GM19240 (cell line): ENCODE measurements around the gene THSD4.

Source experiments
- DNase-seq: peaks from one replicate; pipeline ENCODE4 v3.0.0; 2011; ENCODE audit warnings: low spot score; ENCODE audit not compliant: insufficient read length

The THSD4 gene

DNA sequence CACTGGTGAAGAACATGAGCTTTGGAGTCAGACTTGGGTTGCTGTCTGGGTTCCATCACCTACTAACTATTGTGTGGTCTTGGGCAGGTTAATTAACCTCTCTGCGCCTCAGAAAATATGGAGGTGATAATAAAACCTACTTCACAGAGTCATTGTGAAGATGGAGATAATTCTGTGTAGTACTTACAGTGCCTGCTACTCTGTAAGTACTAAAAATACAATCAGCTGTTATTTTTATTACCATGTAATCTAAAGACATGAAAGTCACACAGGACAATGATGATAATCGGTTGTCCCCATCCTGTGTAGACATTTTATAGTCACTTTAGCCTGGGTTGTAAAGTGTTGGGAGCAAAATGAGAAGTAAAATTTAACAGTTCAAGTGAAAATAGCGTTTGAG is 334.1 kb downstream of the THSD4 start:
- no peak for DNase-seq

GRCh38 chr15:71449956-71450355 is 334.7 kb downstream of the THSD4 start:
- DNase-seq = no peak

DNA sequence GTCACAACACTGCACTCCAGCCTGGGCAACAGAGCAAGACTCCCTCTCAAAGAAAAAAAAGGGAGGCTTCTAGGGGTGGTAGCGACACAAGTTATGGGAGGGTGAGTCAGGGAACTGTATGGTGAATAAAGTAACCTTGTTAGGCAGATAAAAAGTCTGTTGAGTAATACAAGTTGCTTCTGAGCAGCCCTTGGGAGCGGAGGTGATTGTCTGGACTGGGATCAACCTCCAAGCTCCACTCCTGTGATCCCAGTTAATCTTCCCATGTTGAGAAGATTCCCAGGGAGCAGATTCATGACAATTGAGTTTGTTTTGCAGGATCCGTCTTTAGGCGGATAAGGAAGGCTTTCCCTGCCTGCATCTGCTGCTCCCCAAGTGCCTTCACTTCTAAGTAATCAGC is 335.9 kb downstream of the THSD4 start:
- no peak for DNase-seq

GRCh38 chr15:71452893-71453292 is 337.6 kb downstream of the THSD4 start:
- DNase-seq = no peak

GRCh38 chr15:71454462-71454996 is 339.3 kb downstream of the THSD4 start:
- DNase-seq = no peak

GRCh38 chr15:71455107-71455506 is 339.8 kb downstream of the THSD4 start:
- DNase-seq = no peak

GRCh38 chr15:71455878-71456277 is 340.6 kb downstream of the THSD4 start:
- DNase-seq = no peak

DNA sequence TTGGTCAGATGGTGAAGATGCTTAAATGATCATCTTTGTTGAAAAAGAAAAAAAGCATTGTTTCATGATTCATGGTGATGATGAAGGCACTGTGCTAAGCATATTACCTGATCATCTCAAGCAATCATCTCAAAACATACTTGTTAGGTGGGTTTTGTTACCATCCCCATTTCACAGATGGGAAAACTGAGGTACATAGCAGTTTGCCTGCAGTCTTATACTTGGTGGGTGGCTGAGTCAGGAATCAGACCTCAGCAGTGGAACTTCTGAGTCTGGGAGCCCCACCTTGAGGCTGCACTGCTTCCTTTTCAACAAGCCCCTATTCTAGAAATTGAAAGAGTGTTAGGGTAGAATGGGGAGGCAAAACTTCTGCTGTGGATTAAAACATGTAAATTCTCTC is 341.1 kb downstream of the THSD4 start:
- no peak for DNase-seq

GRCh38 chr15:71456811-71457210 is 341.5 kb downstream of the THSD4 start:
- no peak for DNase-seq

DNA sequence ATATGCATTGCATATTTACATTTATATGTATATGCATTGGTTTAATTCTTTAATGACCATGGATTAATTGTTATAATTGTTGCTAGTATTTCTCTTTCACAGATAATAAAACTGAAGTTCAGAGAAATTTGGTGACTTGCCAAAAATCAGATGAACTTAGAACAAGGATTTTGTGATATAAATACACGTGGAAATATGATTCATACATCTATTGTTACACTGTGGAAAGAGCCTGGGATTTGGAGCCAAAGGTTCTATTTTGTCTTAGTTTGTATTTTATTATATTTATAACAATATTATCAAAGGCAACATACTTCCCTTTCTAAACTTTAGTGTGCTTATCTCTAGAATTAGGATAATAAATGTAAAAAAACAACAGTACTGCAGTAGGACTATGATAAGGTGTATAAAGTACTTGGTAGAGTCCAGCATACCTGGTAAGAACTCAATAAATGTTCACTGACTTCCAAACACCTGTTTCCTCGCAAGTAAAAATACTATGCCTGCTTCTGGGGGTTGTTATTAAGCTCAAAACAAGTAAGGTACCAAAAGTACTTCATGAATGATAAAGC is 342.9 kb downstream of the THSD4 start:
- no peak for DNase-seq

- DNase-seq = no peak
Observed at GRCh38 chr15:71461748-71462147, 346.5 kb downstream of the THSD4 start.

DNA sequence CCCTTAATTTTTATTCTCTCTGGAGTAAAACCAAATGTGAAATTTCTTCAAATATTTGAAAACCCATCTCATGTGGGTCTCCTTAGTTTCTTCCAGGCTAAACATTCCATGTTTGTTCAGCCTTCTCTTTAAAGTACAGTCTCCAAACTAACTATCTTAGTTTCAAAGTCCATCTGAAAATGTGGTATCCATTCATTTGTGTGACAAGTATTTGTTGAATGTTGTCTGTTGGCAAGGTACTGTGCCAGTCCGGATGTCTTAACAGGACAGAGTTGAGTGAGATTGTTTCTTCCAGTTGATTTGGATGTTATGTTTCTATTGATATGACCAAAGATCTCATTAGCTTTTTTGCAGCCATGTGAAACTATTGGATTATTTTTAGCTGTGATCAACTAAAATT is 347.4 kb downstream of the THSD4 start:
- no peak for DNase-seq

GRCh38 chr15:71463156-71463665 is 347.9 kb downstream of the THSD4 start:
- no peak for DNase-seq

GRCh38 chr15:71465131-71465955 is 350.1 kb downstream of the THSD4 start:
- no peak for DNase-seq

DNA sequence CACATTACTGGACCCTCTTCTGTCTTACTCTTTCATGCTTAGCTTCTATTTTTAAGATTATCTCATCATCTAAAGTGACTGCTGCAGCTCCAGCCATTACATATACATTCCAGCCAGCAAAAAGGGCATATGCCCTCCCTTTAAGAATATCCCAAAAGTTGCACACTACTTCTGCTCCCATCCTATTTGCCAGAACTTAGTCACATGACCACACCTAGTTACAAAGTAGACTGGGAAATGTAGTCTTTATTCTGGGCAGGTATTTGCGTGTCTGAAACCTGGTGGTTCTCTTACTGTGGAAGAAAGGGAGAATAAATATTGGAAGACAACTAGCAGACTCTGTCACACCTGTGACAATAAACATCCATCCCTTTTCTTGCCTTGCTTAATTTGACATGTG is 353.4 kb downstream of the THSD4 start:
- no peak for DNase-seq

- DNase-seq = no peak
Observed at GRCh38 chr15:71469413-71469812, 354.1 kb downstream of the THSD4 start.

GRCh38 chr15:71471347-71471746 is 356.1 kb downstream of the THSD4 start:
- peak; percentile 23 for DNase-seq

DNA sequence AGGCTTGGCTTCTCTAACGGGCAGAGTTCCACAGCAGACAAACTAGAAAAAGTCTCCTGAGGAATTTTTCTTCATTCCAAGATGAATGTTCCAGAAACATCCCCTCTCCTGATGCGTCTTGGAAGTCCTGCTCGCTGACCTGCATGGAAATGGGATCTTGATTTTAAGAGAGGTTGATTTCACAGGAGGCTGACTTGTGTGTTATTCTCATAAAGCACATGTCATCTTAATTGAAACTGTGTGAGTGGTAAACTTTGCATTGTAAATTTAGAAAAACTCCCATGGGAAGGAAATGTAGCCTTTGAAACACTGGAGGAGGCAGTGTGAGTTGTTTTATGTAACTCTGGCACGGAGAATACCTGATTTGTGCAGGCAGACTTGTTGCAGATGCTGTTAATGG is 357.3 kb downstream of the THSD4 start:
- DNase-seq = no peak

- no peak for DNase-seq
Observed at GRCh38 chr15:71473751-71474150, 358.5 kb downstream of the THSD4 start.

DNA sequence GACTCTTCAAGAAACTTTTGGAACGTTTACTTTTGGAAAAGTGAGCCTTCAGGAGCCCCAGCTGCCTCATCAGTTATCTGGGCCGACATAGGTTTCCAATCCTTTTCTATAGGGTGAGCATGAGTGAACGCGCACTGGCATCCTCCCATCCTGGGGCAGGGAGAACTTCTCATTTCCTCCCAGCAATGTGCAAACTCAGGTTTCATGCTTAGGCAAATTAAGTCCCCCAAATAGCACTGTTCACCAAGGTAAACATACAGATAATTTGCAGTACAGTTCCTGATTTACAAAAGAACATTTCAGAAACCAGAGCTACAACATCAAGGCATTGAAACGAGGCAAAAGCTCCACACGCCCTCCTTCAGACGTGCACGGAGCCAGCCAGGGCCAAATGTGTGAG is 361.6 kb downstream of the THSD4 start:
- no peak for DNase-seq

DNA sequence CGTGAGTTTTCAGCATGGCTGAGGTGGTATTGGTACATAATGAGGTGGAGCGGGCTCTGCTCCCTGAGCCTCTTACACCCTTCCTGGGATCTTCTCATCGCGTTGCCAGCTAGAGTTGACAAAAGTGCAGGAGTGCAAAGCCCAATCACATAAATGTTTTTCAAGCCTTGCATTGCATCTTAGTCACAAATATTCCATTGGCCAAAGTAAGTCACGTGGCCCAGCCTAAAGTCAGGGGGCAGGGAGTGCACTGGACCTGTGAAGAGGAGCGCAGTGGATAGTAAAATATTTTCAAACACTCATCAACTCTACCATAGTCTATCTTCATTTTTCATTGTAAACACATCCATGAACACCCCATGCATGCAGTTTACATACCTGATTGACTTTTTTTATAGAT is 365.3 kb downstream of the THSD4 start:
- no peak for DNase-seq

GRCh38 chr15:71484080-71484479 is 368.8 kb downstream of the THSD4 start:
- DNase-seq = no peak
